ENCODE results near the gene COLQ.

GRCh38 chr3:15520185-15520584, 1.3 kb downstream of the COLQ start:
- no peak for TF ChIP-seq CTCF (conservative IDR thresholded peaks at IDR 0.05)
- TF ChIP-seq ZFX (IDR thresholded peaks at IDR 0.05) = no peak
